CD4-positive, CD25-positive, alpha-beta regulatory T cell (primary cell): ENCODE measurements around the gene CACNB4. TPM values are rescaled to one million over a fixed set of nuclear protein-coding genes. Genes with fewer than 3 reads are reported as not detected.

Experiments used
- ATAC-seq, 2 donors: fragments of 150-1000 bp; cut with Tn5 transposase; one replicate each; pipeline ENCODE4 v1.10.0; 2021; ENCODE audit warnings: low read depth in 2 of 2, moderate number of reproducible peaks in 2 of 2, moderate library complexity in 1 of 2
- DNase-seq, 3 donors: peaks; one replicate each; pipeline versions ENCODE4 v3.0.0 to v3.0.0-alpha.2; 2012 to 2022; ENCODE audit warnings: mixed read lengths in 1 of 3
- H3K27ac ChIP-seq: one replicate; pipeline ENCODE4 v1.7.0; 2013; ENCODE audit warnings: mild to moderate bottlenecking, low read length; ENCODE audit not compliant: insufficient read depth, poor library complexity, severe bottlenecking
- H3K27me3 ChIP-seq: one replicate; pipeline ENCODE4 v1.7.0; 2013; ENCODE audit warnings: low read length; ENCODE audit not compliant: control insufficient read depth, insufficient read depth
- H3K36me3 ChIP-seq: one replicate; pipeline ENCODE4 v1.7.0; 2013; ENCODE audit warnings: mild to moderate bottlenecking, low read length, moderate library complexity; ENCODE audit not compliant: control insufficient read depth, insufficient read depth
- H3K4me1 ChIP-seq: 2 replicates; pipeline ENCODE4 v1.7.0; 2013; ENCODE audit warnings: mild to moderate bottlenecking, low read length; ENCODE audit not compliant: insufficient read depth, control insufficient read depth, poor library complexity, severe bottlenecking
- H3K4me3 ChIP-seq: one replicate; pipeline ENCODE4 v1.7.0; 2013; ENCODE audit warnings: low read depth, mild to moderate bottlenecking, low read length, moderate library complexity
- H3K9me3 ChIP-seq, 2 experiments: 1 replicate in 1 of 2; 2 replicates in 1 of 2; pipeline ENCODE4 v1.7.0; 2013; ENCODE audit warnings: low read length in 2 of 2, mild to moderate bottlenecking in 1 of 2, moderate library complexity in 1 of 2; ENCODE audit not compliant: control insufficient read depth in 2 of 2
- H3K27ac Mint-ChIP-seq, 3 donors: one replicate each; pipeline ENCODE4 v1.8.0; 2020 to 2022; ENCODE audit warnings: mild to moderate bottlenecking in 3 of 3, mixed read lengths in 3 of 3, moderate library complexity in 2 of 3
- H3K27me3 Mint-ChIP-seq: one replicate; pipeline ENCODE4 v1.8.0; 2022; ENCODE audit warnings: mild to moderate bottlenecking, mixed read lengths
- H3K36me3 Mint-ChIP-seq: one replicate; pipeline ENCODE4 v1.8.0; 2020; ENCODE audit warnings: mixed read lengths
- H3K4me1 Mint-ChIP-seq, 4 donors: one replicate each; pipeline ENCODE4 v1.8.0; 2020 to 2022; ENCODE audit warnings: mixed read lengths in 4 of 4, mild to moderate bottlenecking in 1 of 4
- H3K4me3 Mint-ChIP-seq, 4 donors: one replicate each; pipeline ENCODE4 v1.8.0; 2020 to 2022; ENCODE audit warnings: mild to moderate bottlenecking in 4 of 4, mixed read lengths in 4 of 4, moderate library complexity in 3 of 4
- H3K9me3 Mint-ChIP-seq, 7 donors: one replicate each; pipeline ENCODE4 v1.8.0; 2020 to 2022; ENCODE audit warnings: mixed read lengths in 7 of 7, mild to moderate bottlenecking in 3 of 7, moderate library complexity in 2 of 7
- polyA plus RNA-seq, 4 donors: library from polyadenylated mRNA; unstranded; fragments of 300-500 nt; fragmentation: Illumina TruSeq; gene quantifications; one replicate each; pipeline ENCODE4 v1.2.3, GENCODE V29; 2021
- total RNA-seq: library from RNA; stranded (reverse); gene quantifications from one replicate; pipeline ENCODE4 v1.2.3, GENCODE V29; 2022

CACNB4 gene
- total and polyA plus RNA-seq, 5 donors from 2014 or later: 0.30 TPM; not detected in 4

- Histone ChIP-seq H3K36me3 (peaks cover 59% of the 10 kb centered on the region), H3K4me3 (no peak overlapping the region)
- H3K27ac Mint-ChIP-seq: peak overlapping the region in 2 of 3 donors; percentile 12 to 53
Measured at GRCh38 chr2:151809073-151809383, 289.8 kb downstream of the CACNB4 start.

GRCh38 chr2:151808258-151809072 is 290.4 kb downstream of the CACNB4 start:
- Histone ChIP-seq H3K4me1 (peaks cover 17% of the 10 kb centered on the region), H3K9me3 (no peaks in the 10 kb centered on the region), H3K36me3 (peaks cover 55% of the 10 kb centered on the region), H3K27me3 (no peaks in the 10 kb centered on the region), H3K27ac (peak overlapping the region; percentile 30), H3K4me3 (peak overlapping the region; percentile 56)
- peak overlapping the region in 2 of 3 donors; percentile 12 to 53 for H3K27ac Mint-ChIP-seq
- no peaks in the 10 kb centered on the region for H3K27me3 Mint-ChIP-seq
- DNase-seq (peak in 2 of 3 donors; percentile 49 to 56), ATAC-seq (peak; percentile 59 to 67)
- peaks cover 24% of the 10 kb centered on the region for H3K36me3 Mint-ChIP-seq
- peaks cover 7 to 11% (median 8%) of the 10 kb centered on the region in 4 donors for H3K4me1 Mint-ChIP-seq
- H3K9me3 Mint-ChIP-seq: peaks cover 0 to 2% (median 0%) of the 10 kb centered on the region in 7 donors
- H3K4me3 Mint-ChIP-seq: peak overlapping the region in 2 of 4 donors; percentile 15 to 27

More at GRCh38 chr2:151809073-151809383, 289.8 kb downstream of the CACNB4 start:
- Histone ChIP-seq H3K9me3 (no peaks in the 10 kb centered on the region), H3K4me1 (peaks cover 17% of the 10 kb centered on the region), H3K27ac (peak overlapping the region; percentile 30), H3K27me3 (no peaks in the 10 kb centered on the region)
- peaks cover 22% of the 10 kb centered on the region for H3K36me3 Mint-ChIP-seq
- peaks cover 0 to 2% (median 0%) of the 10 kb centered on the region in 7 donors for H3K9me3 Mint-ChIP-seq
- ATAC-seq (no peak), DNase-seq (no peak)
- peaks cover 7 to 13% (median 9%) of the 10 kb centered on the region in 4 donors for H3K4me1 Mint-ChIP-seq
- no peaks in the 10 kb centered on the region for H3K27me3 Mint-ChIP-seq
- H3K4me3 Mint-ChIP-seq: no peak overlapping the region

GRCh38 chr2:151805961-151806360 is 292.9 kb downstream of the CACNB4 start:
- Histone ChIP-seq H3K4me1 (peaks cover 17% of the 10 kb centered on the region), H3K27ac (no peak overlapping the region)

GRCh38 chr2:151805343-151805742 is 293.5 kb downstream of the CACNB4 start:
- no peaks in the 10 kb centered on the region for H3K9me3 Mint-ChIP-seq
- Histone ChIP-seq H3K36me3 (peaks cover 41% of the 10 kb centered on the region), H3K27ac (no peak overlapping the region), H3K4me3 (no peak overlapping the region), H3K4me1 (peaks cover 17% of the 10 kb centered on the region), H3K9me3 (no peaks in the 10 kb centered on the region), H3K27me3 (no peaks in the 10 kb centered on the region)
- H3K4me1 Mint-ChIP-seq: peaks cover 7 to 20% (median 10%) of the 10 kb centered on the region in 4 donors
- H3K4me3 Mint-ChIP-seq: no peak overlapping the region
- H3K27me3 Mint-ChIP-seq: no peaks in the 10 kb centered on the region
- DNase-seq (no peak), ATAC-seq (no peak)
- peaks cover 20% of the 10 kb centered on the region for H3K36me3 Mint-ChIP-seq
- H3K27ac Mint-ChIP-seq: no peak overlapping the region

More at GRCh38 chr2:151805961-151806360, 292.9 kb downstream of the CACNB4 start:
- Mint-ChIP-seq H3K27ac (no peak overlapping the region), H3K27me3 (no peaks in the 10 kb centered on the region), H3K4me3 (no peak overlapping the region), H3K36me3 (peaks cover 26% of the 10 kb centered on the region), H3K4me1 (peaks cover 7 to 16% (median 7%) of the 10 kb centered on the region in 4 donors), H3K9me3 (no peaks in the 10 kb centered on the region)
- no peaks in the 10 kb centered on the region for H3K9me3 ChIP-seq
- H3K36me3 ChIP-seq: peaks cover 46% of the 10 kb centered on the region
- ATAC-seq (no peak), DNase-seq (no peak)
- no peaks in the 10 kb centered on the region for H3K27me3 ChIP-seq
- H3K4me3 ChIP-seq: no peak overlapping the region

- peaks cover 15% of the 10 kb centered on the region for H3K4me1 ChIP-seq
- Mint-ChIP-seq H3K4me1 (peaks cover 4 to 19% (median 14%) of the 10 kb centered on the region in 4 donors), H3K27ac (no peak overlapping the region), H3K27me3 (no peaks in the 10 kb centered on the region), H3K4me3 (no peak overlapping the region), H3K36me3 (peaks cover 17% of the 10 kb centered on the region), H3K9me3 (no peaks in the 10 kb centered on the region)
- H3K36me3 ChIP-seq: peaks cover 41% of the 10 kb centered on the region
- no peak overlapping the region for H3K27ac ChIP-seq
- H3K4me3 ChIP-seq: no peak overlapping the region
- no peaks in the 10 kb centered on the region for H3K9me3 ChIP-seq
- DNase-seq (no peak), ATAC-seq (no peak)
- no peaks in the 10 kb centered on the region for H3K27me3 ChIP-seq
Measured at GRCh38 chr2:151803811-151804210, 295.0 kb downstream of the CACNB4 start.

GRCh38 chr2:151802315-151802714 is 296.5 kb downstream of the CACNB4 start:
- Mint-ChIP-seq H3K4me3 (no peak overlapping the region), H3K4me1 (peaks cover 4 to 14% (median 8%) of the 10 kb centered on the region in 4 donors), H3K36me3 (peaks cover 17% of the 10 kb centered on the region), H3K9me3 (no peaks in the 10 kb centered on the region), H3K27ac (peak overlapping the region in 1 of 3 donors; percentile 57), H3K27me3 (no peaks in the 10 kb centered on the region)
- Histone ChIP-seq H3K4me1 (peaks cover 5% of the 10 kb centered on the region), H3K4me3 (no peak overlapping the region), H3K9me3 (no peaks in the 10 kb centered on the region), H3K36me3 (peaks cover 39% of the 10 kb centered on the region), H3K27me3 (no peaks in the 10 kb centered on the region), H3K27ac (no peak overlapping the region)
- DNase-seq (no peak), ATAC-seq (no peak)

GRCh38 chr2:151799886-151800292 is 299.0 kb downstream of the CACNB4 start:
- peaks cover 8 to 16% (median 13%) of the 10 kb centered on the region in 4 donors for H3K4me1 Mint-ChIP-seq
- H3K36me3 Mint-ChIP-seq: peaks cover 31% of the 10 kb centered on the region
- H3K27ac Mint-ChIP-seq: no peak overlapping the region

More at GRCh38 chr2:151799886-151800292, 299.0 kb downstream of the CACNB4 start:
- H3K27ac ChIP-seq: no peak overlapping the region
- H3K4me3 ChIP-seq: no peak overlapping the region
- ATAC-seq (no peak), DNase-seq (no peak)
- H3K4me1 ChIP-seq: no peaks in the 10 kb centered on the region
- peaks cover 22% of the 10 kb centered on the region for H3K36me3 ChIP-seq
- H3K9me3 ChIP-seq: no peaks in the 10 kb centered on the region
- Mint-ChIP-seq H3K27me3 (no peaks in the 10 kb centered on the region), H3K4me3 (no peak overlapping the region), H3K9me3 (no peaks in the 10 kb centered on the region)
- no peaks in the 10 kb centered on the region for H3K27me3 ChIP-seq
